NCI-H82 (cell line): ENCODE results near the gene LYPD5.
"Not testable (repeated sequence)": the region's sequence is repeated elsewhere in the genome, so short reads cannot be mapped to it uniquely, and the experiment has no call there.

Experiments used
- DNase-seq: peaks from one replicate; lab custom pipeline; 2025; lab: John Stamatoyannopoulos, UW

The LYPD5 gene

GRCh38 chr19:43777163-43777695 is 25.0 kb downstream of the LYPD5 start:
- no peak for DNase-seq

GRCh38 chr19:43776286-43776685 is 26.0 kb downstream of the LYPD5 start:
- DNase-seq: no peak

- DNase-seq: no peak
Measured at GRCh38 chr19:43775299-43775890, 26.9 kb downstream of the LYPD5 start.

- DNase-seq: not testable (repeated sequence)
Measured at GRCh38 chr19:43774940-43775258, 27.3 kb downstream of the LYPD5 start.

GRCh38 chr19:43774103-43774939 is 27.9 kb downstream of the LYPD5 start:
- peak; percentile 56 for DNase-seq

- DNase-seq: peak; percentile 58
Measured at GRCh38 chr19:43773725-43774102, 28.5 kb downstream of the LYPD5 start.

- DNase-seq: no peak
Measured at GRCh38 chr19:43769256-43769655, 33.0 kb downstream of the LYPD5 start.

- DNase-seq: no peak
Measured at GRCh38 chr19:43768273-43769050, 33.8 kb downstream of the LYPD5 start.

GRCh38 chr19:43767818-43768217 is 34.4 kb downstream of the LYPD5 start:
- DNase-seq: no peak

GRCh38 chr19:43767316-43767715 is 34.9 kb downstream of the LYPD5 start:
- DNase-seq: no peak

- no peak for DNase-seq
Measured at GRCh38 chr19:43766755-43767043, 35.5 kb downstream of the LYPD5 start.

GRCh38 chr19:43765109-43765876 is 37.0 kb downstream of the LYPD5 start:
- DNase-seq: no peak

- DNase-seq: not testable (repeated sequence)
Measured at GRCh38 chr19:43764684-43765083, 37.6 kb downstream of the LYPD5 start.

- no peak for DNase-seq
Measured at GRCh38 chr19:43763473-43763939, 38.7 kb downstream of the LYPD5 start.

- no peak for DNase-seq
Measured at GRCh38 chr19:43762814-43763213, 39.4 kb downstream of the LYPD5 start.

GRCh38 chr19:43760941-43761340 is 41.3 kb downstream of the LYPD5 start:
- DNase-seq: no peak

- DNase-seq: no peak
Measured at GRCh38 chr19:43759515-43759914, 42.7 kb downstream of the LYPD5 start.

GRCh38 chr19:43755256-43755801 is 46.9 kb downstream of the LYPD5 start:
- DNase-seq: peak; percentile 85

GRCh38 chr19:43754503-43755255 is 47.6 kb downstream of the LYPD5 start, which contains the start of gene SMG9:
Gene SMG9 (minus strand): TSS chr19:43754962. CDS start chr19:43750741, 4,221 bp downstream.
- peak; percentile 99 for DNase-seq

GRCh38 chr19:43754253-43754502 is 48.1 kb downstream of the LYPD5 start:
- DNase-seq: no peak

GRCh38 chr19:43752287-43752875 is 49.9 kb downstream of the LYPD5 start:
- no peak for DNase-seq
